Measurements from ENCODE around the gene ZNF346. TPM values are rescaled to one million over a fixed set of nuclear protein-coding genes. Genes with fewer than 3 reads are reported as not detected.

The ZNF346 gene
- total RNA-seq = 5.8 and 12.1 TPM in 2 replicates

GRCh38 chr5:177022386-177023302 lies at the start of gene ZNF346:
Gene ZNF346 (plus strand): TSS chr5:177022696. CDS start chr5:177022739, 43 bp downstream.

GRCh38 chr5:177006265-177006972 lies 16.1 kb upstream of the ZNF346 start, which contains the start of gene UIMC1:
Gene UIMC1 (minus strand): TSS chr5:177006779. CDS start chr5:176982615, 24,164 bp downstream.

GRCh38 chr5:177086654-177087397 lies 64.3 kb downstream of the ZNF346 start, which contains the start of gene FGFR4:
Gene FGFR4 (plus strand): TSS chr5:177086915. CDS start chr5:177089603, 2,688 bp downstream.

Other genes with a start within 250 kb of the ZNF346 start
- gene UNC5A, start 212.1 kb upstream of the ZNF346 start, total RNA-seq = not detected in 2 replicates
- under 0.01 TPM in 1 of 2 replicates, not detected in the other for gene HK3, start 123.3 kb upstream of the ZNF346 start, total RNA-seq
- 34.3 and 43.4 TPM in 2 replicates for gene UIMC1, start 15.9 kb upstream of the ZNF346 start, total RNA-seq
- 1.2 and 2.1 TPM in 2 replicates for gene FGFR4, start 64.2 kb downstream of the ZNF346 start, total RNA-seq
- 54.3 and 74.8 TPM in 2 replicates for gene NSD1, start 111.1 kb downstream of the ZNF346 start, total RNA-seq

Measured in nasal cavity respiratory epithelium epithelial cell of viscerocranial mucosa (primary cell).